HepG2 (cell line): Measurements from ENCODE around the gene CCDC59. TPM values are rescaled to one million over a fixed set of nuclear protein-coding genes. Genes with fewer than 3 reads are reported as not detected.

Experiments used
- ARID3A ChIP-seq: IDR thresholded peaks from 2 replicates; pipeline ENCODE4 v1.6.1; 2012; ENCODE audit warnings: low read depth, low read length, improper control_type of control experiment
- ASH2L ChIP-seq: fragments of 300-600, 200-600 bp; sonication (generic); IDR thresholded peaks from 2 replicates; pipeline ENCODE4 v1.7.0; 2017; ENCODE audit warnings: low read depth, mild to moderate bottlenecking, moderate library complexity, mixed read lengths, low read length; ENCODE audit not compliant: insufficient read length
- CAMTA2 ChIP-seq: sonication (generic); formaldehyde crosslinking; IDR thresholded peaks from 2 replicates; pipeline ENCODE4 v1.4.0; 2020; ENCODE audit warnings: mild to moderate bottlenecking, missing genetic modification reagents, borderline replicate concordance
- E2F5 ChIP-seq: sonication (generic); formaldehyde crosslinking; conservative IDR thresholded peaks from 2 replicates; pipeline ENCODE4 v1.4.0; 2020; ENCODE audit warnings: missing genetic modification reagents
- FOXJ3 ChIP-seq: sonication (generic); formaldehyde crosslinking; IDR thresholded peaks from 2 replicates; pipeline ENCODE4 v1.4.0; 2020; ENCODE audit warnings: missing genetic modification reagents, mild to moderate bottlenecking, borderline replicate concordance
- HIVEP1 ChIP-seq: sonication (generic); formaldehyde crosslinking; IDR thresholded peaks from 2 replicates; pipeline ENCODE4 v1.4.0; 2020; ENCODE audit warnings: mild to moderate bottlenecking, missing genetic modification reagents
- KDM2A ChIP-seq: sonication (generic); formaldehyde crosslinking; IDR thresholded peaks from 2 replicates; pipeline ENCODE4 v1.4.0; 2020; ENCODE audit warnings: low read depth, missing genetic modification reagents, borderline replicate concordance
- MED13 ChIP-seq: sonication (generic); formaldehyde crosslinking; IDR thresholded peaks from 2 replicates; pipeline ENCODE4 v1.5.0; 2020; ENCODE audit warnings: missing genetic modification reagents
- MXI1 ChIP-seq: IDR thresholded peaks from 3 replicates; pipeline ENCODE4 v1.6.1; 2012; ENCODE audit warnings: low read depth, low read length, inconsistent platforms, borderline replicate concordance
- NFYB ChIP-seq: sonication (generic); formaldehyde crosslinking; IDR thresholded peaks from 2 replicates; pipeline ENCODE4 v1.4.0; 2020; ENCODE audit warnings: missing genetic modification reagents
- NRL ChIP-seq: sonication (generic); formaldehyde crosslinking; IDR thresholded peaks from 2 replicates; pipeline ENCODE4 v1.5.0; 2020; ENCODE audit warnings: missing genetic modification reagents, mild to moderate bottlenecking, moderate library complexity, borderline replicate concordance
- PHF8 ChIP-seq: sonication (generic); formaldehyde crosslinking; IDR thresholded peaks from 2 replicates; pipeline ENCODE4 v1.5.0; 2020; ENCODE audit warnings: missing genetic modification reagents
- RELA ChIP-seq: sonication (generic); formaldehyde crosslinking; IDR thresholded peaks from 2 replicates; pipeline ENCODE4 v1.4.0; 2020; ENCODE audit warnings: missing genetic modification reagents
- SMAD3 ChIP-seq: sonication (generic); formaldehyde crosslinking; IDR thresholded peaks from 2 replicates; pipeline ENCODE4 v1.4.0; 2020; ENCODE audit warnings: missing genetic modification reagents
- TOPORS ChIP-seq: sonication (generic); formaldehyde crosslinking; IDR thresholded peaks from 2 replicates; pipeline ENCODE4 v1.8.0; 2023; ENCODE audit warnings: mild to moderate bottlenecking, missing genetic modification reagents
- WIZ ChIP-seq: sonication (generic); formaldehyde crosslinking; IDR thresholded peaks from 2 replicates; pipeline ENCODE4 v1.5.1; 2020; ENCODE audit warnings: mild to moderate bottlenecking, missing genetic modification reagents
- XBP1 ChIP-seq: sonication (generic); formaldehyde crosslinking; IDR thresholded peaks from 2 replicates; pipeline ENCODE4 v1.5.0; 2020; ENCODE audit warnings: missing genetic modification reagents
- ZNF264 ChIP-seq: sonication (generic); formaldehyde crosslinking; IDR thresholded peaks from 2 replicates; pipeline ENCODE4 v1.4.0; 2020; ENCODE audit warnings: missing genetic modification reagents
- ZNF326 ChIP-seq: sonication (generic); formaldehyde crosslinking; IDR thresholded peaks from 2 replicates; pipeline ENCODE4 v1.4.0; 2020; ENCODE audit warnings: missing genetic modification reagents, borderline replicate concordance
- ZNF460 ChIP-seq: sonication (generic); formaldehyde crosslinking; IDR thresholded peaks from 2 replicates; pipeline ENCODE4 v1.5.1; 2020; ENCODE audit warnings: missing genetic modification reagents, mild to moderate bottlenecking, borderline replicate concordance
- ZNF496 ChIP-seq: sonication (generic); formaldehyde crosslinking; IDR thresholded peaks from 2 replicates; pipeline ENCODE4 v1.8.1; 2023; ENCODE audit warnings: mild to moderate bottlenecking, moderate library complexity, missing genetic modification reagents; ENCODE audit not compliant: insufficient replicate concordance
- ZNF558 ChIP-seq: sonication (generic); formaldehyde crosslinking; IDR thresholded peaks from 2 replicates; pipeline ENCODE4 v1.9.0; 2022; ENCODE audit warnings: mild to moderate bottlenecking, missing genetic modification reagents, borderline replicate concordance
- ZNF574 ChIP-seq: sonication (generic); formaldehyde crosslinking; IDR thresholded peaks from 2 replicates; pipeline ENCODE4 v1.4.0; 2020; ENCODE audit warnings: missing genetic modification reagents
- ZNF619 ChIP-seq: sonication (generic); formaldehyde crosslinking; IDR thresholded peaks from 2 replicates; pipeline ENCODE4 v1.4.0; 2020; ENCODE audit warnings: mild to moderate bottlenecking, missing genetic modification reagents
- ZNF709 ChIP-seq: sonication (generic); formaldehyde crosslinking; IDR thresholded peaks from 2 replicates; pipeline ENCODE4 v1.5.0; 2020; ENCODE audit warnings: mild to moderate bottlenecking, missing genetic modification reagents
- polyA plus RNA-seq, 8 experiments: library from polyadenylated mRNA; depleted of rRNA in 3 of 8; stranded (reverse) in 7 of 8; unstranded in 1 of 8; fragments of >200 nt; fragmentation: Illumina TruSeq in 4 of 8; extraction: Trizol in 4 of 8; gene quantifications; 2 replicates each; pipeline versions ENCODE4 v1.2.1 to v1.2.3, GENCODE V29; 2011 to 2016; ENCODE audit warnings: low read depth in 4 of 8, missing spikeins in 1 of 8, mixed read lengths in 1 of 8; ENCODE audit not compliant: insufficient read depth in 1 of 8
- total RNA-seq, 5 experiments: library from RNA; depleted of rRNA; stranded (reverse); fragments of >200 nt; fragmentation: Illumina TruSeq; extraction: Trizol; gene quantifications; 2 replicates each; pipeline ENCODE4 v1.2.3, GENCODE V29; 2016; ENCODE audit warnings: low read depth in 1 of 5

CCDC59 gene
- total and polyA plus RNA-seq, 2 of the 13 experiments (the other 11 are each of a cell fraction or from before 2014, with no cell fraction given), result 16.1 to 81.3 TPM

GRCh38 chr12:82358200-82359114 is at the start of gene CCDC59, which contains the start of gene METTL25 (continued):
- peak; percentile 99 for TF ChIP-seq ZNF574 (CRISPR knock-in tag)
- peak; percentile 90; the same call in 1 of the 2 replicates for TF ChIP-seq XBP1 (CRISPR knock-in tag)
- TF ChIP-seq HIVEP1 (CRISPR knock-in tag), result peak; percentile 89
- TF ChIP-seq WIZ, result peak; percentile 97
- TF ChIP-seq ZNF709 (CRISPR knock-in tag), result peak; percentile 85; the same call in 1 of the 2 replicates
- TF ChIP-seq KDM2A (CRISPR knock-in tag), result peak; percentile 94
- no peak for TF ChIP-seq ZNF326 (CRISPR knock-in tag)
- peak; percentile 33 for TF ChIP-seq NFYB (CRISPR knock-in tag)
- no peak; the same call in 1 of the 2 replicates for TF ChIP-seq E2F5 (CRISPR knock-in tag)
- peak; percentile 30; the same call in 1 of the 2 replicates for TF ChIP-seq ZNF460 (CRISPR knock-in tag)
- TF ChIP-seq SMAD3 (CRISPR knock-in tag), result peak; percentile 91
- TF ChIP-seq ARID3A, result peak; percentile 75
- peak; percentile 84; the same call in 1 of the 2 replicates for TF ChIP-seq NRL
- TF ChIP-seq TOPORS (CRISPR knock-in tag), result no peak; the same call in 1 of the 2 replicates
- TF ChIP-seq ASH2L, result peak; percentile 98
- peak; percentile 95 for TF ChIP-seq PHF8 (CRISPR knock-in tag)
- peak; percentile 94 for TF ChIP-seq ZNF264 (CRISPR knock-in tag)
- no peak for TF ChIP-seq CAMTA2 (CRISPR knock-in tag)
- TF ChIP-seq MED13 (CRISPR knock-in tag), result peak; percentile 93
- peak; percentile 88; the same call in 1 of the 2 replicates for TF ChIP-seq FOXJ3
- TF ChIP-seq ZNF496 (CRISPR knock-in tag), result no peak
- TF ChIP-seq MXI1, result peak; percentile 54; the same call in 1 of the 3 replicates
- peak; percentile 41; the same call in 1 of the 2 replicates for TF ChIP-seq RELA (CRISPR knock-in tag)
- TF ChIP-seq ZNF558 (CRISPR knock-in tag), result no peak
- peak; percentile 89; the same call in 1 of the 2 replicates for TF ChIP-seq ZNF619
